K562 (cell line): ENCODE results near the gene PCDHGB5. TPM values are rescaled to one million over a fixed set of nuclear protein-coding genes. Genes with fewer than 3 reads are reported as not detected.

Experiments
- ATAC-seq: fragments of 200-7000 bp; cut with Tn5 transposase; 3 replicates; pipeline ENCODE4 v1.9.1; 2020; ENCODE audit warnings: moderate library complexity
- BruUV-seq: library from RNA; stranded (reverse); fragments of 400-500 nt; replicated peaks from 2 replicates; lab custom pipeline; 2021; lab: Mats Ljungman, UMichigan
- CTCF ChIA-PET: fragments of 300-600 bp; formaldehyde crosslinking; extraction: SDS; loops from one replicate; lab custom pipeline; 2021; ENCODE audit warnings: low intra/inter-chr PET ratio; lab: Yijun Ruan, JAX
- POLR2A ChIA-PET: fragments of 300-600, 350-650 bp; sonication (Branson Sonifier 250); formaldehyde crosslinking; extraction: SDS; loops from one replicate; lab custom pipeline; 2021; ENCODE audit warnings: antibody characterized with exemption, inconsistent platforms; lab: Yijun Ruan, JAX
- DNase-seq, 4 experiments: peaks; one replicate each; pipeline versions ENCODE4 v3.0.0 to v3.0.0-alpha.2; 2011 to 2018; ENCODE audit warnings: low spot score in 3 of 4, mixed read lengths in 3 of 4; ENCODE audit errors: extremely low read depth in 1 of 4
- FAIRE-seq: peaks from 2 replicates; lab custom pipeline; 2011; peaks lifted over from hg19 to GRCh38; lab: Jason Lieb, UNC
- H2AFZ ChIP-seq: 2 replicates; pipeline ENCODE4 v1.6.0; 2011; ENCODE audit warnings: low read depth, low read length, control low read depth, inconsistent platforms
- H3K27ac ChIP-seq: fragments of 200-600 bp; 3 replicates; pipeline ENCODE4 v1.8.0; 2011; ENCODE audit warnings: low read depth, mild to moderate bottlenecking, control low read depth, inconsistent platforms, low read length, moderate library complexity, mixed read lengths; ENCODE audit errors: extremely low read depth
- H3K27me3 ChIP-seq, 2 experiments: fragments of 300-600 bp in 1 of 2; 2 replicates in 1 of 2; 3 replicates in 1 of 2; pipeline versions ENCODE4 v1.6.0 to v1.8.0; 2011; ENCODE audit warnings: inconsistent platforms in 2 of 2, low read length in 2 of 2, mild to moderate bottlenecking in 1 of 2, mixed read lengths in 1 of 2, moderate library complexity in 1 of 2; ENCODE audit not compliant: control insufficient read depth in 2 of 2, insufficient read depth in 2 of 2
- H3K36me3 ChIP-seq: fragments of 300-600 bp; 3 replicates; pipeline ENCODE4 v1.8.0; 2011; ENCODE audit warnings: mild to moderate bottlenecking, low read length, inconsistent platforms; ENCODE audit not compliant: control insufficient read depth, insufficient read depth
- H3K4me1 ChIP-seq, 2 experiments: fragments of 200-600 bp in 1 of 2; replicated peaks in 1 of 2; 2 replicates in 1 of 2; 3 replicates in 1 of 2; pipeline versions ENCODE4 v1.5.1 to v1.8.0; 2011; ENCODE audit warnings: inconsistent platforms in 2 of 2, low read length in 2 of 2, mild to moderate bottlenecking in 1 of 2, mixed read lengths in 1 of 2, moderate library complexity in 1 of 2; ENCODE audit not compliant: control insufficient read depth in 2 of 2, insufficient read depth in 2 of 2
- H3K4me2 ChIP-seq: 2 replicates; pipeline ENCODE4 v1.6.1; 2011; ENCODE audit warnings: low read length, control low read depth, inconsistent platforms, mixed read lengths; ENCODE audit not compliant: insufficient read depth
- H3K4me3 ChIP-seq: fragments of 200-600 bp; sonication (generic), shearing (Covaris generic); 2 replicates; pipeline ENCODE4 v1.5.1; 2016; ENCODE audit warnings: control low read depth, inconsistent platforms
- H3K79me2 ChIP-seq: fragments of 200-600 bp; 3 replicates; pipeline ENCODE4 v1.8.0; 2011; ENCODE audit warnings: low read length, inconsistent platforms; ENCODE audit not compliant: control insufficient read depth, insufficient read depth
- H3K9ac ChIP-seq, 2 experiments: 2 replicates each; pipeline versions ENCODE4 v1.6.0 to v1.6.1; 2011; ENCODE audit warnings: low read depth in 2 of 2, low read length in 2 of 2, control low read depth in 1 of 2, inconsistent platforms in 1 of 2, mild to moderate bottlenecking in 1 of 2, mixed read lengths in 1 of 2; ENCODE audit not compliant: insufficient read depth in 1 of 2
- H3K9me1 ChIP-seq: one replicate; pipeline ENCODE4 v1.6.0; 2011; ENCODE audit warnings: inconsistent platforms, mild to moderate bottlenecking, low read length, moderate library complexity; ENCODE audit not compliant: control insufficient read depth, insufficient read depth
- H3K9me3 ChIP-seq: replicated peaks from 2 replicates; pipeline ENCODE4 v1.5.1; 2011; ENCODE audit warnings: low read depth, low read length, inconsistent platforms; ENCODE audit not compliant: control insufficient read depth, insufficient read depth
- H4K20me1 ChIP-seq: replicated peaks from 2 replicates; pipeline ENCODE4 v1.6.1; 2011; ENCODE audit warnings: low read length, inconsistent platforms, mixed read lengths; ENCODE audit not compliant: control insufficient read depth, insufficient read depth
- CLOCK ChIP-seq: fragments of 250-450 bp; sonication (Bioruptor Pico); IDR thresholded peaks from 2 replicates; pipeline ENCODE4 v1.4.0; 2020; ENCODE audit warnings: mild to moderate bottlenecking, moderate library complexity, borderline replicate concordance
- CTCF ChIP-seq, 3 experiments: IDR thresholded peaks in 2 of 3; conservative IDR thresholded peaks in 1 of 3; 2 replicates each; pipeline ENCODE4 v1.5.1; 2011 to 2012; ENCODE audit warnings: low read length in 3 of 3, mild to moderate bottlenecking in 3 of 3, control low read depth in 2 of 3, improper control_type of control experiment in 1 of 3, inconsistent platforms in 1 of 3, low read depth in 1 of 3, mixed read lengths in 1 of 3, moderate library complexity in 1 of 3; ENCODE audit not compliant: insufficient read depth in 2 of 3
- EZH2 ChIP-seq: IDR thresholded peaks from 2 replicates; pipeline ENCODE4 v1.6.1; 2012; ENCODE audit warnings: low read depth, mild to moderate bottlenecking, inconsistent platforms, low read length, borderline replicate concordance
- FOSL1 ChIP-seq: fragments of 200-800 bp; sonication (Bioruptor generic); conservative IDR thresholded peaks from 2 replicates; pipeline ENCODE4 v1.6.1; 2016; ENCODE audit warnings: missing genetic modification characterization, missing compliant biosample characterization
- GATA2 ChIP-seq: sonication (generic); formaldehyde crosslinking; IDR thresholded peaks from 2 replicates; pipeline ENCODE4 v1.4.0; 2020; ENCODE audit warnings: mild to moderate bottlenecking, missing genetic modification reagents
- GTF2A2 ChIP-seq: IDR thresholded peaks from 2 replicates; pipeline ENCODE4 v1.6.1; 2016; ENCODE audit warnings: mild to moderate bottlenecking, missing genetic modification characterization, missing compliant biosample characterization
- KLF13 ChIP-seq: fragments of 450-650 bp; IDR thresholded peaks from 2 replicates; pipeline ENCODE4 v1.6.1; 2016; ENCODE audit warnings: missing genetic modification characterization, low read depth, mild to moderate bottlenecking, missing compliant biosample characterization, moderate library complexity, borderline replicate concordance
- MECOM ChIP-seq: fragments of 250-450 bp; sonication (Bioruptor Pico); IDR thresholded peaks from 2 replicates; pipeline ENCODE4 v1.8.0; 2022; ENCODE audit warnings: inconsistent platforms
- MXD1 ChIP-seq: fragments of 250-450 bp; sonication (Bioruptor Pico); IDR thresholded peaks from 2 replicates; pipeline ENCODE4 v1.8.0; 2021; ENCODE audit warnings: borderline replicate concordance, mild to moderate bottlenecking, moderate library complexity; ENCODE audit not compliant: poor library complexity, severe bottlenecking
- NRF1 ChIP-seq, 2 experiments: fragments of 450-650 bp; IDR thresholded peaks in 1 of 2; conservative IDR thresholded peaks in 1 of 2; 2 replicates each; pipeline ENCODE4 v1.6.1; 2014; ENCODE audit warnings: mild to moderate bottlenecking in 2 of 2
- PCBP1 ChIP-seq: fragments of 200-400 bp; formaldehyde crosslinking; IDR thresholded peaks from 2 replicates; pipeline ENCODE4 v1.6.1; 2018; ENCODE audit warnings: mild to moderate bottlenecking, low read depth, low read length; ENCODE audit not compliant: poor library complexity, severe bottlenecking
- RAD21 ChIP-seq, 2 experiments: fragments of 250-450 bp in 1 of 2; fragments of 450-650 bp in 1 of 2; sonication (Bioruptor Pico) in 1 of 2; formaldehyde crosslinking in 1 of 2; IDR thresholded peaks in 1 of 2; conservative IDR thresholded peaks in 1 of 2; 2 replicates each; pipeline versions ENCODE4 v1.4.0 to v1.8.0; 2020 to 2022; ENCODE audit warnings: mild to moderate bottlenecking in 2 of 2, moderate library complexity in 1 of 2
- SNIP1 ChIP-seq: fragments of 450-650 bp; IDR thresholded peaks from 2 replicates; pipeline ENCODE4 v1.7.1; 2017; ENCODE audit warnings: low read depth, mild to moderate bottlenecking
- ZNF3 ChIP-seq: fragments of 250-450 bp; sonication (Bioruptor Pico); IDR thresholded peaks from 2 replicates; pipeline ENCODE4 v1.5.0; 2021; ENCODE audit warnings: mild to moderate bottlenecking, moderate library complexity
- ZNF347 ChIP-seq: fragments of 450-650 bp; formaldehyde crosslinking; IDR thresholded peaks from 2 replicates; pipeline ENCODE4 v1.4.0; 2020; ENCODE audit warnings: low read depth, mild to moderate bottlenecking, moderate library complexity
- ZSCAN29 ChIP-seq: fragments of 450-650 bp; IDR thresholded peaks from 2 replicates; pipeline ENCODE4 v1.6.1; 2017
- WGBS: fragments of 100-300 bp; shearing (Covaris generic); methylation state at CpG from one replicate; pipeline ENCODE4 v1.1.6; 2016; ENCODE audit warnings: low coverage, mixed read lengths; ENCODE audit not compliant: insufficient coverage; ENCODE audit errors: missing lambda C conversion rate; 5-methylcytosine and 5-hydroxymethylcytosine counted together
- in situ Hi-C: fragments of 300-500 bp; cut with MboI; formaldehyde crosslinking; loops from 4 replicates; pipeline ENCODE4 v1.15.0; 2018; ENCODE audit warnings: inconsistent platforms, mixed read lengths
- intact Hi-C: fragments of 100-400 bp; cut with micrococcal nuclease; formaldehyde crosslinking; loops from 2 replicates; pipeline ENCODE4 v1.14.2; 2022
- polyA plus RNA-seq, 8 experiments: library from polyadenylated mRNA; depleted of rRNA in 4 of 8; stranded (reverse) in 5 of 8; unstranded in 3 of 8; fragments of >200 nt; fragmentation: Nextera tagmentation in 2 of 8; fragmentation: Illumina TruSeq in 1 of 8; extraction: Ambion mirVana in 2 of 8; extraction: Trizol in 1 of 8; gene quantifications; 2 replicates each; pipeline versions ENCODE4 v1.2.1 to v1.2.3, GENCODE V29; 2011 to 2014; ENCODE audit warnings: inconsistent platforms in 1 of 8, missing spikeins in 1 of 8
- total RNA-seq, 7 experiments: library from RNA; depleted of rRNA in 6 of 7; stranded (reverse); fragments of >200 nt in 6 of 7; fragmentation: Illumina TruSeq in 2 of 7; extraction: Trizol in 2 of 7; gene quantifications; 2 replicates each; pipeline versions ENCODE4 v1.2.1 to v1.2.3, GENCODE V29; 2011 to 2021; ENCODE audit warnings: low replicate concordance in 1 of 7

Gene PCDHGB5
- total and polyA plus RNA-seq, 9 of the 15 experiments (the other 6 are each of a cell fraction or from before 2014, with no cell fraction given), result 0.05 to 0.29 (median 0.12) TPM; not detected in 2

GRCh38 chr5:141412854-141413539 is 15.2 kb downstream of the PCDHGB5 start, which contains the start of gene PCDHGA10:
PCDHGA10 (plus strand) TSS chr5:141412987; CDS start chr5:141413176, 189 bp downstream.
- H2AFZ ChIP-seq, result peak within 1 kb of the TSS; percentile 69
- intact Hi-C loops, result loop anchor here (5.0 kb wide), 1 partner anchor 109 kb away; no protein-coding TSS in a partner anchor
- POLR2A ChIA-PET, result interaction anchor here (0.8 to 1.9 kb wide), 3 partner anchors 9 to 263 kb away, joined by 4 to 7 read pairs (median 4); partner anchors contain the start of gene PCDHGA11
- H3K79me2 ChIP-seq, result no peaks in the 10 kb centered on the region
- H3K36me3 ChIP-seq, result no peaks in the 10 kb centered on the region
- peaks cover 7 to 33% of the 10 kb centered on the region in 2 experiments; a peak in 4 of 5 replicates for H3K27me3 ChIP-seq
- BruUV-seq, result no TSS peak
- FAIRE-seq (peak; percentile 70), ATAC-seq (peak; percentile 91), DNase-seq (peak; percentile 49 to 61 (median 54))
- H4K20me1 ChIP-seq, result no peaks in the 10 kb centered on the region
- H3K4me3 ChIP-seq, result peak within 1 kb of the TSS; percentile 21
- no peak within 1 kb of the TSS for H3K27ac ChIP-seq
- peaks cover 0 to 27% of the 10 kb centered on the region in 2 experiments; a peak in 2 of 5 replicates for H3K4me1 ChIP-seq
- CTCF ChIA-PET, result interaction anchor here (0.5 to 1.5 kb wide), 6 partner anchors 8 to 401 kb away, joined by 3 to 4 read pairs (median 3); partner anchors contain the start of genes PCDHGA11 and PCDHGA2
- peak within 1 kb of the TSS; percentile 59 for H3K4me2 ChIP-seq
- no peaks in the 10 kb centered on the region; the same call in 1 of the 2 replicates for H3K9me3 ChIP-seq
- WGBS, result 17% methylated on average over 25 of the region's 31 CpGs
- no peaks in the 10 kb centered on the region for H3K9me1 ChIP-seq
- in situ Hi-C loops, result no loop called here
- peak within 1 kb of the TSS in 1 of 2 experiments; percentile 48; a peak in 2 of 4 replicates for H3K9ac ChIP-seq
- TF ChIP-seq CTCF (IDR thresholded peaks at IDR 0.05 in 2 of 3, conservative IDR thresholded peaks at IDR 0.05 in 1 of 3; ENCODE audit: insufficient read depth in 2 of 3, low read depth in 1 of 3, low read length in 3 of 3) (peak; percentile 66 to 78 (median 72)), GTF2A2 (tag) (no peak), EZH2 (no peak), RAD21 (CRISPR knock-in tag; conservative IDR thresholded peaks at IDR 0.05 in 1 of 2, IDR thresholded peaks at IDR 0.05 in 1 of 2) (peak; percentile 34 to 66), MECOM (CRISPR knock-in tag) (no peak), KLF13 (tag) (no peak), SNIP1 (no peak), PCBP1 (no peak), ZSCAN29 (peak; percentile 95), ZNF3 (CRISPR knock-in tag) (no peak), CLOCK (CRISPR knock-in tag) (no peak), MXD1 (CRISPR knock-in tag) (no peak), NRF1 (conservative IDR thresholded peaks at IDR 0.05 in 1 of 2, IDR thresholded peaks at IDR 0.05 in 1 of 2) (peak; percentile 33 to 37; a peak in 2 of 4 replicates), FOSL1 (no peak), GATA2 (CRISPR knock-in tag) (no peak), ZNF347 (CRISPR knock-in tag) (no peak)
